HG03045 (cell line): ENCODE measurements around the gene RAP1B.

Source experiments
- ATAC-seq: cut with Tn5 transposase; IDR thresholded peaks from one replicate; pipeline ENCODE4 v1.9.1; 2021; ENCODE audit warnings: mild to moderate bottlenecking, moderate library complexity; ENCODE audit not compliant: unreplicated experiment

RAP1B gene

GRCh38 chr12:68610370-68611093 lies at the start of gene RAP1B:
Gene RAP1B, plus strand, starts transcription at chr12:68610899. Its CDS starts 37,826 bp downstream, at chr12:68648725.
- peak; percentile 86 for ATAC-seq

- ATAC-seq, result no peak
Measured at GRCh38 chr12:68561830-68562229, 48.9 kb upstream of the RAP1B start.

- ATAC-seq, result no peak
Measured at GRCh38 chr12:68564166-68564565, 46.5 kb upstream of the RAP1B start.

GRCh38 chr12:68565391-68565903 lies 45.3 kb upstream of the RAP1B start:
- no peak for ATAC-seq

- no peak for ATAC-seq
Measured at GRCh38 chr12:68568922-68569569, 41.7 kb upstream of the RAP1B start.

- ATAC-seq, result no peak
Measured at GRCh38 chr12:68572661-68573060, 38.0 kb upstream of the RAP1B start.

GRCh38 chr12:68573406-68573805 lies 37.3 kb upstream of the RAP1B start:
- no peak for ATAC-seq

GRCh38 chr12:68577949-68578348 lies 32.8 kb upstream of the RAP1B start:
- ATAC-seq, result no peak

- ATAC-seq, result no peak
Measured at GRCh38 chr12:68578765-68579164, 31.9 kb upstream of the RAP1B start.

GRCh38 chr12:68579254-68579653 lies 31.4 kb upstream of the RAP1B start:
- ATAC-seq, result no peak

GRCh38 chr12:68580911-68581310 lies 29.8 kb upstream of the RAP1B start:
- no peak for ATAC-seq

GRCh38 chr12:68581926-68582325 lies 28.8 kb upstream of the RAP1B start:
- no peak for ATAC-seq

- no peak for ATAC-seq
Measured at GRCh38 chr12:68585966-68586365, 24.7 kb upstream of the RAP1B start.

- no peak for ATAC-seq
Measured at GRCh38 chr12:68587448-68587873, 23.2 kb upstream of the RAP1B start.

GRCh38 chr12:68589194-68589593 lies 21.5 kb upstream of the RAP1B start:
- ATAC-seq, result no peak

- ATAC-seq, result no peak
Measured at GRCh38 chr12:68591734-68592418, 18.8 kb upstream of the RAP1B start.

GRCh38 chr12:68595241-68595640 lies 15.5 kb upstream of the RAP1B start:
- no peak for ATAC-seq

GRCh38 chr12:68601767-68602166 lies 8.9 kb upstream of the RAP1B start:
- no peak for ATAC-seq

- no peak for ATAC-seq
Measured at GRCh38 chr12:68602720-68603119, 8.0 kb upstream of the RAP1B start.

- no peak for ATAC-seq
Measured at GRCh38 chr12:68608191-68608590, 2.5 kb upstream of the RAP1B start.

GRCh38 chr12:68609998-68610369 lies 715 bp upstream of the RAP1B start:
- no peak for ATAC-seq
